ENCODE measurements around the gene CTSE. TPM values are rescaled to one million over a fixed set of nuclear protein-coding genes. Genes with fewer than 3 reads are reported as not detected.

CTSE gene
- total RNA-seq, 2 donors from 2014 or later: not detected

- H3K36me3 ChIP-seq: no peaks in the 10 kb centered on the region
- no peaks in the 10 kb centered on the region for H3K4me1 ChIP-seq (replicated peaks)
- H3K27ac ChIP-seq: peak overlapping the region in 1 of 2 donors; percentile 52
- H3K9me3 ChIP-seq: no peaks in the 10 kb centered on the region
- no peaks in the 10 kb centered on the region for H3K27me3 ChIP-seq (replicated peaks; ENCODE audit: insufficient read depth)
- TF ChIP-seq CTCF (IDR thresholded peaks at IDR 0.05) (no peak), POLR2AphosphoS5 (IDR thresholded peaks at IDR 0.05) (no peak), POLR2A (IDR thresholded peaks at IDR 0.05) (no peak)
- WGBS: 52% methylated on average over 7 of the region's 7 CpGs
- no peak for DNase-seq (ENCODE audit: low spot score)
- intact Hi-C loops (cut with DNase I): no loop called here
- no peak overlapping the region for H3K4me3 ChIP-seq
These were observed 18.5 kb downstream of the CTSE start for GRCh38 chr1:206005234-206005633.

- intact Hi-C loops (cut with DNase I): no loop called here
- TF ChIP-seq POLR2AphosphoS5 (IDR thresholded peaks at IDR 0.05): peak; percentile 4
- TF ChIP-seq CTCF (IDR thresholded peaks at IDR 0.05): no peak
- 35% methylated on average over 12 of the region's 12 CpGs for WGBS
- Histone ChIP-seq H3K27me3 (replicated peaks; ENCODE audit: insufficient read depth) (no peaks in the 10 kb centered on the region), H3K9me3 (no peaks in the 10 kb centered on the region), H3K27ac (peak overlapping the region in 1 of 2 donors; percentile 52), H3K4me1 (replicated peaks) (no peaks in the 10 kb centered on the region), H3K4me3 (no peak overlapping the region), H3K36me3 (no peaks in the 10 kb centered on the region)
- DNase-seq (ENCODE audit: low spot score): peak; percentile 63
These were observed 18.9 kb downstream of the CTSE start for GRCh38 chr1:206004826-206005225.

- no peak overlapping the region for H3K4me3 ChIP-seq
- H3K9me3 ChIP-seq: no peaks in the 10 kb centered on the region
- 88% methylated on average over 7 of the region's 7 CpGs for WGBS
- TF ChIP-seq CTCF (IDR thresholded peaks at IDR 0.05): no peak
- TF ChIP-seq POLR2AphosphoS5 (IDR thresholded peaks at IDR 0.05): no peak
- intact Hi-C loops (cut with DNase I): no loop called here
- no peaks in the 10 kb centered on the region for H3K36me3 ChIP-seq
- H3K27ac ChIP-seq: peak overlapping the region in 1 of 2 donors; percentile 61
- H3K4me1 ChIP-seq (replicated peaks): no peaks in the 10 kb centered on the region
- no peaks in the 10 kb centered on the region for H3K27me3 ChIP-seq (replicated peaks; ENCODE audit: insufficient read depth)
- no peak for DNase-seq (ENCODE audit: low spot score)
These were observed 19.6 kb downstream of the CTSE start for GRCh38 chr1:206003854-206004800.

- peak within 1 kb of the TSS in 1 of 2 donors; percentile 69 for H3K27ac ChIP-seq
- 19% methylated on average over 11 of the region's 12 CpGs for WGBS
- intact Hi-C loops (cut with DNase I): no loop called here
- H3K27me3 ChIP-seq (replicated peaks; ENCODE audit: insufficient read depth): no peaks in the 10 kb centered on the region
- peak within 1 kb of the TSS; percentile 8 to 13 for H3K4me3 ChIP-seq
- H3K4me1 ChIP-seq (replicated peaks): no peaks in the 10 kb centered on the region
- TF ChIP-seq POLR2AphosphoS5 (IDR thresholded peaks at IDR 0.05) (peak; percentile 49), POLR2A (IDR thresholded peaks at IDR 0.05) (no peak)
- H3K9me3 ChIP-seq: no peaks in the 10 kb centered on the region
- peak; percentile 61 for DNase-seq (ENCODE audit: low spot score)
- no peaks in the 10 kb centered on the region for H3K36me3 ChIP-seq
These were observed 20.6 kb downstream of the CTSE start, which contains the start of gene RAB7B for GRCh38 chr1:206002871-206003801. TSS of gene RAB7B (minus strand) at chr1:206003395. CDS start at chr1:205994135, 9,260 bp downstream.

- H3K4me1 ChIP-seq (replicated peaks): no peaks in the 10 kb centered on the region
- intact Hi-C loops (cut with DNase I): no loop called here
- H3K9me3 ChIP-seq: no peaks in the 10 kb centered on the region
- TF ChIP-seq POLR2AphosphoS5 (IDR thresholded peaks at IDR 0.05): peak; percentile 32
- TF ChIP-seq CTCF (IDR thresholded peaks at IDR 0.05): no peak
- TF ChIP-seq POLR2A (IDR thresholded peaks at IDR 0.05): no peak
- WGBS: 66% methylated on average over 3 of the region's 3 CpGs
- H3K4me3 ChIP-seq: no peak overlapping the region
- DNase-seq (ENCODE audit: low spot score): peak; percentile 46
- no peaks in the 10 kb centered on the region for H3K27me3 ChIP-seq (replicated peaks; ENCODE audit: insufficient read depth)
- no peaks in the 10 kb centered on the region for H3K36me3 ChIP-seq
- H3K27ac ChIP-seq: peak overlapping the region; percentile 41 to 69
These were observed 21.5 kb downstream of the CTSE start for GRCh38 chr1:206002160-206002559.

Data from prostate gland (tissue), 2 donors.